HG03457 (cell line): ENCODE results near the gene RABIF.
"Not testable (repeated sequence)": the region's sequence is repeated elsewhere in the genome, so short reads cannot be mapped to it uniquely, and the experiment has no call there.

Experiments
- ATAC-seq: cut with Tn5 transposase; IDR thresholded peaks from one replicate; pipeline ENCODE4 v1.9.1; 2021; ENCODE audit warnings: moderate number of reproducible peaks; ENCODE audit not compliant: unreplicated experiment

RABIF gene

GRCh38 chr1:202835548-202836072 is 53.3 kb downstream of the RABIF start:
- ATAC-seq: no peak

GRCh38 chr1:202834771-202835547 is 54.0 kb downstream of the RABIF start:
- ATAC-seq: no peak

GRCh38 chr1:202831906-202832305 is 57.0 kb downstream of the RABIF start:
- ATAC-seq: no peak

- ATAC-seq: not testable (repeated sequence)
Observed at GRCh38 chr1:202829223-202829622, 59.7 kb downstream of the RABIF start.
